GM18861 (cell line): ENCODE data around the gene PYGO2.

ENCODE experiments used
- ATAC-seq: cut with Tn5 transposase; IDR thresholded peaks from one replicate; pipeline ENCODE4 v1.9.1; 2021; ENCODE audit not compliant: unreplicated experiment

Gene PYGO2

DNA sequence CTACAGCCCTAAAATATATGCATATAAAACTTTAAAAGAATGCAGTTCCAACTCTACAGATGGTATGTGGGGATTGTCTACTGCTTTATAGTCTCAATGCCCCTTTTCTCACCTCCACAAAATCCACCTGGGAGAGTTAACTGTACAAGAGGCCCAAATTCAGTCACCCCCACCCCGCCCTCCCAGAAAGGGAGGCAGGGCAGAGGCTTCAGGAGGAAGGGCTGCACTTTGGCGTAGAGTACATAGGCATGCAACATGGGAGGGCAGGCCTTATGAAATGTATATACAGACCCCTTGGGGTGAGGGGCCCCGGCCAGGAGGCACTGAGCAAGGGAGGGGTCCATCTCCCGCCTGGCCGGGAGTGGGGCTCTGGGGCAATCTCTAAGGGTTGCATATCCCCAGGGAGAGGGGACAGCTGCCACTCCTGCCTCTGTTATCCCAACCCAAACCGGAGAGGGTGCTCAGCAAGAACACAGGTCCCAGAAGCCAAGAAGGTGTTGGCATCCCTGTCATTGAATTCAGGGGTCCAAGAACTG is 1.3 kb upstream of the PYGO2 start:
- ATAC-seq: no peak

DNA sequence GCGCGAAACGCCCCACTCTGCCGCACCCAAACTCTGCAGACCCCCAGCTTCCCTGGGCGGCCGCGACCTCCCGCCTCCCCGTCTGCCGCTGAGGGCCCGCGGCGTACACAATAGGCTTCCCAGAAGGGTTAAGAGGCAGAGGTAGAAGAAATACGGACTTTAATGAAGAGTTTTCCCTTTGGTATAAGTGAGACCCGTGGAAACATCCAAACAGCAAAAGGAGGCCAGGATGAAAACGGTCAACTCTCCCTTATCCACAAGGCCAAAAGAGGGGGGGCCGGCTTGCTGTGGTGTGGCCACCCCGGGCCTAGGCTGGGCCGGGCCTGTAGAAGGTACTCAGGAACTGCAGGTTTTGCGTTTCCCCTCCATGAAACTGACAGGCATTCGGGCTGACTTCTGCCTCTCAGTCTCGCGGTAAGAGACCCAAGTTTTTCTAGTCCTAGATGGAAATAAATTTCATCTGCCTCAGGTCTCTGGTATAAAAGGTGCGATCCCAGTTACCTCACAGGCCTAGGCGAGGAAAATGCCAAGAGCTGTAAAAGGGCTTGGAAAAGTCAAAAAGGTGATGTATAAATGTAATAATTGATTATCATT is 671 bp upstream of the PYGO2 start:
- peak; percentile 6 for ATAC-seq

DNA sequence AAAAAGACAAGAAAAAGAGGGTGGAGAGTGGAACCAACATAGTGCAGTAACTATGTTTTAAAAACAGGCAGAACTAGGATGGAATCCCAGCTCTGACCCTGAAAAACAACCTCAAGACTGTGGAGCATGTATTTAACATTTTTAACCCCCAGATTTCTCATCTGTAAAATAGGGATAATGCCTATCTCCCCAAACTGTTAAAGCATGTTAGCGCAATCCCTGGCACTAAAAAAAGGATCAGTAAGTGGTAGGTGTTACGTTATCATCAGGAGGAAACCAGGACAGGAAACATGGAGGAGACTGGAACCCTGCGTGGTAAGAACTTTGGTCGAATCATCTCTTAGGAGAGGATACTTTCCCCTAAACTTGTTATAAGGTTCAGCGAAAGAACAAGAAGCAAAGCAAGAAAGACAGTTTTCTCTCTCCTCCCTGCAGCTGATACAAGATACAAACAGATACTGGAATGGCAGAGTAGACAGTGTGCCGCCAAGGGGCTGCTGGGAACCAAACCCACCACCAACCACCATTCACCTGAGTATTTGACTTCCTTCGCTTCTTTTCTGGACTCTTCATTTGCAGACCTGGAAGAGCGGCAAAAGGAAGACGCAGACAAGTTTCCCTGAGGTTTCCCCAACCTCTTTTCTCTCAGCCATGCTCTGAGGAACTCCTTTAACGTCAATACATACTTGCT is 991 bp downstream of the PYGO2 start:
- no peak for ATAC-seq

DNA sequence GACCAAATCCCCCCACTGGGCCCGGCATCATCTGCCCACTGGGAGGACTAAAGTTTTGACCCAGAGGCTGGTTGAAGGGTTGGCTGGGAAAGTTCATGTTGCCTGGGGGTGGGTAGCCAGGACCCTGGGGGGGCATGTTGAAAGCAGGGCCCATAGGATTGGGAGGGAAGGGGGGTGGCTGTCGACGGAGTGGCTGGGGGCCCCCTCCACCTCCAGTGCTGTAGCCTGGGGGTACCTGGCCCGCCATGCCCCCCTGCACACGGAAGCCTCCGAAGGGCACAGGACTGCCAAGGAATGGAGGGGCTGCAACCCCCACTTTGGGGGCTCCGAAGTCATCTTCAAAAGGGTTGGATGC is 2.2 kb downstream of the PYGO2 start:
- ATAC-seq: no peak

DNA sequence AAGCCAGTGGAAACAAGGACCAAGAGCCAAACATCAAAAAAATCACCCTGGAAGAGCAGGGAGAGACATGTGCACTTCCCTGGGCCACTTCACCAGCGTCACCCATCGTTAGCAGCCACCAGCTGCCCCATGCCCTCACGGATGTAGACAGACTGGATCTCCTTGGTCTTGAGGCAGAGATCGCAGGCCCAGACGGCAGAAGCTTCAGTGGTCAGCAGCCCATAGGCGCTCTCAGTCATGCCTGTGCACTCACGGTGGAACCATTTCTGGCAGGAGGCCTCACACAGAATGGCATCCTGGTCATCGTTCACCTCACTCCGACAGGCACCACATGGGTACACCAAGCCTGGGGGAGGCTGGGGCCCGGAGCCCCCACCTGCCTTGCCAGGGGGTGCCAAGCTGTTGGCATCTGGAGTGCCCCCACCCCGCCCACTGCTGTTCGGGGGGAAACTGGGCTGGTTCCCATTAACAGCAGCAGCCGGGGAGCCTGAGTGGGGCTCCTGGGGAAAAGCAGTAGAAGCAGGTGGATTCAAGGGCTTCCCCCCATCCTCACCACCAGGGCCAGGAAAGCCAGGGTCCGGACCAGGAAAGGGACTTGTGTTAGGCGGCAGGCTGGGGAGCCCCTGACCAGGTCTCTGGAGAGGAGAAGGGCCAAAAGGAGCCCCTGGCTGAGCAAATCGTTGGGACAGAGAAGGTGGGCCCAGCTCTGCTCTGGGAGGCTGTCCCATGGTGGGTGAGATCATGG is 2.7 kb downstream of the PYGO2 start:
- no peak for ATAC-seq

DNA sequence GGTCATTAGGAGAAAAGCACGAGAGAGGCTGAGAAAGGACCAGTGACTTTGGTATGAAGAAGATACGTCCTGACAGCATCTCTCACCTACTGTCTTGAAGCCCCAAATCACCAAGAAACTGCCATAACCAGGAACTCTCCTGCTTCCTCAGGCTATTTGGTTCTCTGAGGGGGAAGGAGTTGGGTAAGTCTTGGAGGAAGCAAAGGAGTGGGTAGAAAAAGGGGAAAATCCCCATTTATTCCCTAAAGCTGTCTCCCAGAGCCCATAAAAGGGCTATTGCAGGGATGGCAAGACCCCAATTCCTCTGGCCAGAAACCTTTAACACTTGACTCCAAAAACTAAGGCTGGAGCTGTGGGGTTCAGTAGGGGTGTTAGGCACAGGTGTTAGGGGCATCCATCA is 3.5 kb downstream of the PYGO2 start:
- ATAC-seq: no peak

DNA sequence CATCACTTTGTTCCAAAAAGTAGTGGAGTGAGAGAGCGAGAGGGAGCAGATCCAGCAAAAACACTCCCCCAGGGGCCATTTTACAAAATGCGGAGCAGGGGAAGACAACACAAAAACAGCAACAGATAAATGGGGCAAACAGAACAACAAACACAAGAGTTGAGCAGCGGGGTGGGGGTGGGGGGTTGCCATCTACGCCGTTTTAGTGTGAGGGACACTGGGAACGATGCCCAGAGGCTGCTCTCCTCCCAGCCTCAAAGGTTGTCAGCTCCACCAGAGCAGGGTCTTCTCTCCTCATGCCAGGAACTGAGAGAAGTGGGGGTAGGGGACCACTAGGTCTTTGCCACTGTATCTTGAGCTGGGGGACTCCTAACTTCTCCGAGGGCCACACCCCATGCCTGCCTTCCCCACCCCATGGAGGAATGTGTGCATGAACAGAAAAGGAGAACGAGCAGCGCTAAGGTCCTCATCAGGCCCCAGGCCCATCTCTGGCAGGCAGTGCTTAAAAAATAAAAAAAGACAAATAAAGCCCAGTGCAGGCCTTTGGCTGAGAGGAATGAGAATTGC is 4.4 kb downstream of the PYGO2 start:
- ATAC-seq: no peak

DNA sequence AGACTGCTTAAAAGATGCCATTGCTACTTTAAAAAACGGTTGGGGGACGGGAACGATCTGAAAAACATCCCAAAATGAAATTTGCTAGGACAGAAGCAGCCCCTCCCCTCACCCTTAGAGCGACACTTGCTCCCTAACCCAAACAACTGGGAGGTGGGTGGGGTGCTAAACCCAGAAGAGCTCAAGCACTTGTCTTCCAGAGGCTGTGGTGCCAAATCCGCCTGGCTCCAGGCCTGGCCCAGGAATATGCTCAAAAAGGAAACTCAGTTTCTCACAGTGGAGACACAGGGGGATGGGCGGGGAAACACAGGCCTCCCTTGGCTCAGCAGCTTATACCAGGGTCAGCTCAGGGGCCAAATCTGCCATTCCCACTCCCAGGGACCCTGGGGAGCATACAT is 5.0 kb downstream of the PYGO2 start:
- no peak for ATAC-seq

DNA sequence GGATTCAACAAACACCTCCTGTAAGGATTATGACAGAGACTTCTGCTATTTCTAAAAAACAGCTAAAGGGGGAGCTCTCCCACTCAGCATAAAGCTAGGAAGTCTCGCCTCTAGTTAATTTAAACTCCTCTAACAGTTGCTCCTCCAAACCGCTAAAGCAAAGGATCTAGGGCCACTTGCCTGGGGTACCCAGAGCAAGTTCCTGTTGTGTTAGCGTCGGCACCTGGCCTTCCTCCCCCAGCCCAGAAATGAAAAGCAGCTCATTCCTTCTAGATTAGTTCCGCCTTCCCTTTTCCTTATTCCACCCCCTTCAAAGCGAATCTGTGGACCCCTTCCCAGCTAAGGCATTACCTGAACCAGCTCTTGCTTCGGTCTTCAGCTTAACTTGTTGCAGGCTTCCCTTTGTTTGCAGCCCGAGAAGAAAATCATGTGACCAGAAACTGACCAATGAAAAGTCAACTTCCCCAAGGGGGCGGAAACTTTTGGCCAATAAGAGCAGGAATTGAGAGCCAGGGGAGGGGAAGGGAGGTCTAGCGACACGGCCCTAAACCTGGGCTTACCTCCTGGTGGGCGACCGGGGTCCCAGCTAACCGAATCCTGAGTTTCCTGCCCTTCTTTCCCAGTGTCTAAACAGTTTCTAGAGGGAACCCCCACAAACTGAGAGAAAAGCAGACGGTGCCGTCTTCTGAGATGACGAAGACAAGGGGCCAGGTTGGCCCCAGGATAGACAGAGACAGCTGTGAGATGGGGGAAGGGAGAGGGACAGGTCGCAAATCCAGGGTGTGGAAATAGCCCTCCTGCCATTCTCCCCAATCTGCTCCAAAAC is 5.7 kb downstream of the PYGO2 start, which contains the start of gene PBXIP1:
Gene PBXIP1, minus strand, starts transcription at position 382 of the 826 bp plus-strand sequence. CDS start 2,378 bp downstream, outside the sequence.
- ATAC-seq: peak; percentile 58

DNA sequence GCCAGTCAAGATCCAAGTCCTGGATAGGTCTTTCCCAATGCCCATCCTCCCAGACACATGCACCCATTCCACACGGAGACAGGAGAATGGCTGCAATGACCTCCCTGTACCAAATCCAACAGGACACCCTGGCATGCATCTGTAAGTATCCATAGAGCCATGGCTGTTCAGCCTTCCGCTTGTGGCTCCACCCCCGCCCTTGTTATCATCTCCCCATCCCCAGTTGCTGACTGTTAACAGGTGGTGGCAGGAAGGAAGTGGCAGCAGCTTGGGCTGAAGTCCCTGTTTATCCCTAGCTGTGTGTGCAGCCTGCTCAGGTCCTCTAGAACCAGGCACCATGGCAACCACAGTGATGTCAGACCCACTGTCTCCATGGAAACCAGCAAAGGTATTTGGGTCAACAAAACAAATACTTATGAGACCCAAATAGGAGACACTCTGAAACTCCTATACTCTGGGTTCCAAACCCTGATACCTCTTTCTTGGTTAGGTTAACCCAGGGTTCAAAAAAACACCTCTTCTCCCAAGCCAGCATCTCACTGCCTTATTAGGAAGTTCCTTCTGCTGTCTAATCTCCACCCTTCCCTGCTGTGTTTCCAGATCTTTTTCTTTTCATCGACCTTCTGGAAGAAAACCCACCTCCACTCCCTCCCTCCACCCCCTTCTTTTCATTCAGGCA is 6.4 kb downstream of the PYGO2 start:
- ATAC-seq: no peak

DNA sequence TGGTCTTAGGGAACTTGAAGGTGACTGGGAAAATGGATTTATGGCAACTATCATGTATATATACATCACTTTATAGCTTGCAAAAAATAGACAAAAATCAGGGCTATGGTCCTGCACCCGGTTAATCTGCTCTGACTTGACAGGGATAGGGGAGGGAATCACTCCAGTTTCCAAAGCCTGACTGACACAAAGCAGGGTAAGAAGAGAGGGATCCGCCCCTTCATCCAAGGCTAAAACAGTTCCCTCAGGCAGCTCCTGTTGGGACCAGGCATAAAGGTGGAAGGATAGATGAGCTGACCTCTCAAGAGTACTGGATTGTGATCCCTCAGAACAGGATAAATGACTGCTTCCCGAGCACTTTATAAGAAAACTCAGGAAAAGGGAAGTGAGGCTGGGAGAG is 7.0 kb downstream of the PYGO2 start:
- no peak for ATAC-seq

DNA sequence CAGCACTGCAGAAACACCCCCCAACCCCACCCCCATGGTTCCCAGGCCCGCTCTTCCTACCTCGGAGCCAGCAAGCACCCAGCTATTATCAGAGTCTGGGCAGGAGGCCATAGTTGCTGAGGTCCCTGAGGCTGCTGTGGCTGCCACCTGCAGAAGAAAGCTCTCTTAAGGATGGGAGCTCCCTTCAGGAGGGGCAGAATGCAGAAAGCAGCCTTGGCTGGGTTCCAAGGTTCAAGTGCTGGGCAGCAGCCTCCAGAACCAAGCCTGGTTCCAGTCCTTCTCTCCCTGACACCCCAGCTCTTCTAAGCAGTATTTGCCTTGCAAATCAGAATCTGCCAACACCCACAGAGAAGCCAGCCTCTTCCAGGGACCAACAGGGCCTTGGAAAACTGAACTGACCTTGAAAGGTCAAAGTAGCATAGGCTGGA is 8.0 kb downstream of the PYGO2 start:
- no peak for ATAC-seq

DNA sequence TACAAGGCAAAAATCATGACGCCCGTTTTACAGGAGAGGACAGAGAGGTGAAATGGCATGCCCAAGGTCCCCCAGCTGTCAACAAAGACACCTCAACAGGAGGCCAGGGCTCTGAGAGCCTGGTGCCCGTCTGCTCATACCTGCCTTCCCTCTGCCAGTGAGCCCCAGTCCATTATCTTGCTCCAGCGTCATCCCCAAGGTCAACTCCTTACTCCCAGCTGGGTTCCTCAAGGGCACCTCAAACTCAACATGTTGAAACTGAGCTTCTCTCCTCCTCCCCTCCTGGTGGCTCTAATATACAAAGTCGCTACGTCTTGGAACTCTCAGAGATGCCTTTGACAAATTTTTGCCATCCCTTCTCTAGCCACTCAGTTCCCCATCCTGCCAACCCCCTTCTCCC is 8.9 kb downstream of the PYGO2 start:
- no peak for ATAC-seq

DNA sequence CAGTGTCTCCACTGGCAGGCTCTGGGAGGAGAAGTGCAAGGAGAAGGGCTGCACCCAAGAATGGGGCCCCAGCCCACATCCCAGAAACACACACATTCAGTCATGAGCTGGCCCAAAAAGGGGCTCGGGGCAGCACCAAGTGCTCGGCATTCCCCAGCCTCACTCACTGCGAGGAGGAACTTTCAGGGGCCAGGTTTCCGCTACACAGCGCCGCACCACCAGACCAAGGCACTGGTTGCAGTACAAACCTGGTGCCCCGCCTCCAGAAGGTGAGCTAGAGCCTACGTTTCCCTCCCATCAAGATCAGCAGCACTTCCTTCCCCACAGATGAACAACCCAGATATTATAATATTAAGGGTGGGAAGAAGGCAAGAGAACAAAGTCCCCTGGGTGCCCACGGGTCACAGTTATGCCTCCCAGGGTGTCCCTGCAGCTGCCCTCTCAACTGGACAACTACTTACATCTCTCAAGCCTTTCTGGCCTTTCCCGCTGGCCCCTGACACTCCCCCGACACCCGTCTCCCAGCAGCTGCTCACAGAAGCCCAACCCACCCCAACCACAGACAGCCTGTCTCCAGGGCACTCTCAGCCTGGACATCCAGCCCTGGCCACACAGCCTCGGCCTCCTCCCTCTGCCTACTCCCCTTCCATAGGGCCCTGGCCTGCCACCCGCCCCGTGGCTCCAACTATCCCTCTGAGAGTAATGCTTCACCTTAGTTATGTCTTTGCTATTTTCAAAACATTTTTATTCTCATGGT is 9.5 kb downstream of the PYGO2 start:
- ATAC-seq: no peak

DNA sequence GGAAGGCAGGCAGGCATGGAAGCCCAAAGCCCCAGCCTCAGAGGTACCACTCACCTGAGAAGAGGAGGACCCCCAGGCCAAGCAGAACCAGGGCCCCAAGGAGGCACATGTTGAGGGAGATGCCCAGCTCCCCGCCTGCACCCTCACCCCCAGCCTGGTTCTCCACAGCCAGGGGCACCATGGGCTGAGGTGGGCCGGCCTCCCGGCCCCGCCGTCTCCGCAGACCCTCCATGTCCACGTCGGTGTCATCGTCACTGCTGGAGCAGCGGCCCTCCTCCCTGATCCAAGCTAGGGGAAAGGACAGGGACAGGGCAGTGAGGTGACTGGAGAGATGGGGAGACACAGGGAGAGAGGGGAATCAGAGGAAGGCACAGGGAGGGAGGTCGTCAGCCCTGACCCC is 13.5 kb downstream of the PYGO2 start:
- ATAC-seq: no peak

DNA sequence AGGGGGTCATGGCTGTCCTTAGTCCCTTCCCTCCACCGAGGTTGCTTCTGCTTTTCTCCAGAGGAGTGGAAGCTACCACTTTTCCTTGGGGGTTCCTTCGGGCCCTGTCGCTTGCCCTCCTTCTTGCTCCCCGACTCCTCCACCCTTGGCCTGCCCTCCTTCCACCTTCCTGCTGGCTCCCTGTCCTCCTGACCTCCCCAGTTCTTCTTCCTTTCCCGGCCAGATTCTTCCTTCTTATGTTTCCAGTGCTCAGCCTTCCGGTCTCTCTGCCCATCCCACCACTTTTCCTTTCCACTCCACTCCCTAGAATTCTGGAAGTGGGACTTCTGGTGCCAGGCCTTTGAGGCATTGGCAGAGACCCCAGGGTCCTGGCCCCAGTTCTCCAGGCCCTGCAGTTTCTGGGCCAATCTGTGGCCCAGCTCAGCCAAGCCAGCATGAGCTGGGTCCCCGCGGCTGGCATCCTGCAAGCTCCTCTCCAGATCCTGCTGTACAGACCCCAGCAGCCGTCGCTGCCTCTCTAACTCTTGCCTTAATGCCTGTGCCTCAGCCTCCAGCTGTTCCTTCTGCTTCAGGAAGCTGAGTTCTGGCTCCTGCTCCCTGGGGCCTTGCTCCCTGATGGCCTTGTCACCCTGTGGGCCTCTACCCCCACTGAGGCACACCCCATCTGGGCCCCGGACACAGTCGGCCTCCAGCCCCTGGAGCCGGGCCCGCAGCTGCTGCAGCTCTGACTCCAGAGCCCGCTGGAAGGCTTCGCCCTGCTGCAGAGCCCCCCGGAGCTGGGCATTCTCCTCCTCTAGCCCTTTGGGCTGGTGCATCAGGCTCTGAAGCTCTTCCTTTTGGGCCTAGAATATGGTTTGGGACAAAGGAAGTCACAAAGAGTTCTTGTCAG is 15.4 kb downstream of the PYGO2 start:
- ATAC-seq: no peak

DNA sequence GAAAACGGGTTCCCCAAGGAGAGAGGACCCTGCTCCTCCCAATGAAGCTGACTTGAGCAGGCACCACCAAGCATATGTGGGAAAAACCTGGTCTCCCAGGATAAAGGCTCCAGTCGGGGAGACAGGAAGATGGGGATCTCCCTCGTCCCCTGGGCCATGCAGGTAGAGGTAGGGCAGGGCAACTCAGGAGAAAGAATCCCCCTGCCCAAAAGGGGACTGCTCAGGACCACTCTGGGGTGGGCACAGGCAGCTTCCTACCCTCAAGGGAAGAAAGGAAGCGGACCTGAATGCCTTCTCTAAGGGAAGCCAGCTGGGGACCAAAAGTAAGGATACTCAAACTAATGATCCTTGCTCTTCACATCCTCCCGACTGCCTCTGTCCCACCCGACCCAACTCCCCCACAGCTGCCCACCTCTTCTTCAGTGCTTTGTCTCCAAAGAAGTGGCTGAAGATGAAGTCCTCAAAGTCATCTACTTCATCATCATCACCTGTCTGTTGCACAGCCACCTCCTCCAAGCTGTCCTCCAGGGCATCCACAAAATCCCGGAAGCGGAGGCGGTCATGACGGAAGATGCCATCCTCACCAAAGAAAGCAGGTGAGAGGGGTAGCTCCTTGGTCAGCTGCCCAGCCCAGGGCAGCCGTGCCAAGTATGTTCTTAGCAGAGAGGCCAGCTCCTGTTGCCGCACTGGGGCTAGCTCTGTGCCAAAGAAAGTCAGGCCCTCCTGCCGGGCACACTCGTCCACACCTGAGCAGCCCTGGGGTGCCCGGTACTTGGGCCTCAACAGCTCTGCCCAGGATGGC is 16.2 kb downstream of the PYGO2 start:
- no peak for ATAC-seq
